ENCODE results near the gene MYO1D.
"Not testable (repeated sequence)": the region's sequence is repeated elsewhere in the genome, so short reads cannot be mapped to it uniquely, and the experiment has no call there.

The MYO1D gene

DNA sequence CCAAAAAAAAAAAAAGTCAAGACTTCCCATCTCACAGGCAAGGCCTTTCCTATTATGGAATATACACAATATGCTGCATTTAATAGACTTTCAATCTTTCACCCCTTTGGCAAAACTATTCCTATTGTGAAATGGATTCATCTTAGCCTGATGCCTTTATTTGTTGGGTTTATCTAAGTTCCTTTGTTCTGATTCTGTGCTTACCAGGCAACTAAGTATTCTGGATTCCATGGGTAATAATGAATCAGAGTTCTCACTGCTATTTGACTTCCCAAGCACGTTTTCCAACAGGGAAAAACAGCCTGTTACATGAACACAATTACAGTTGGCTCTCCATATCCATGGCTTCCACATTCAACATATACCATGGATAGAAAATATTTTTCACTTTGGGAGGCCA, 135.5 kb downstream of the MYO1D start:
- no peak for ATAC-seq
- TF ChIP-seq RARB (CRISPR knock-in tag; IDR thresholded peaks at IDR 0.05) (no peak), TOX (CRISPR knock-in tag; IDR thresholded peaks at IDR 0.05; ENCODE audit: borderline replicate concordance) (no peak), ZFP3 (CRISPR knock-in tag; IDR thresholded peaks at IDR 0.05) (no peak), ZFP30 (CRISPR knock-in tag; IDR thresholded peaks at IDR 0.05) (no peak), GLIS3 (CRISPR knock-in tag; IDR thresholded peaks at IDR 0.05) (no peak), ZNF565 (CRISPR knock-in tag; conservative IDR thresholded peaks at IDR 0.05; ENCODE audit: low read depth) (no peak), ZNF8 (CRISPR knock-in tag; IDR thresholded peaks at IDR 0.05) (no peak), PPARA (CRISPR knock-in tag; IDR thresholded peaks at IDR 0.05; ENCODE audit: borderline replicate concordance) (no peak), TCF4 (CRISPR knock-in tag; IDR thresholded peaks at IDR 0.05; ENCODE audit: borderline replicate concordance) (no peak), BACH2 (CRISPR knock-in tag; IDR thresholded peaks at IDR 0.05; ENCODE audit: borderline replicate concordance) (no peak), SNAI2 (CRISPR knock-in tag; IDR thresholded peaks at IDR 0.05) (no peak), ESRRG (CRISPR knock-in tag; IDR thresholded peaks at IDR 0.05) (no peak), ARNTL (CRISPR knock-in tag; IDR thresholded peaks at IDR 0.05; ENCODE audit: borderline replicate concordance, low read depth) (no peak), ZC3H10 (CRISPR knock-in tag; IDR thresholded peaks at IDR 0.05) (no peak), CSDC2 (CRISPR knock-in tag; IDR thresholded peaks at IDR 0.05) (no peak), OSR1 (CRISPR knock-in tag; IDR thresholded peaks at IDR 0.05) (no peak)
- TF ChIP-seq, protein P1, sequence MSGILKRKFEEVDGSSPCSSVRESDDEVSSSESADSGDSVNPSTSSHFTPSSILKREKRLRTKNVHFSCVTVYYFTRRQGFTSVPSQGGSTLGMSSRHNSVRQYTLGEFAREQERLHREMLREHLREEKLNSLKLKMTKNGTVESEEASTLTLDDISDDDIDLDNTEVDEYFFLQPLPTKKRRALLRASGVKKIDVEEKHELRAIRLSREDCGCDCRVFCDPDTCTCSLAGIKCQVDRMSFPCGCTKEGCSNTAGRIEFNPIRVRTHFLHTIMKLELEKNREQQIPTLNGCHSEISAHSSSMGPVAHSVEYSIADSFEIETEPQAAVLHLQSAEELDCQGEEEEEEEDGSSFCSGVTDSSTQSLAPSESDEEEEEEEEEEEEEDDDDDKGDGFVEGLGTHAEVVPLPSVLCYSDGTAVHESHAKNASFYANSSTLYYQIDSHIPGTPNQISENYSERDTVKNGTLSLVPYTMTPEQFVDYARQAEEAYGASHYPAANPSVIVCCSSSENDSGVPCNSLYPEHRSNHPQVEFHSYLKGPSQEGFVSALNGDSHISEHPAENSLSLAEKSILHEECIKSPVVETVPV (CRISPR knock-in tag; IDR thresholded peaks at IDR 0.05) = no peak
- TF ChIP-seq, protein P2, sequence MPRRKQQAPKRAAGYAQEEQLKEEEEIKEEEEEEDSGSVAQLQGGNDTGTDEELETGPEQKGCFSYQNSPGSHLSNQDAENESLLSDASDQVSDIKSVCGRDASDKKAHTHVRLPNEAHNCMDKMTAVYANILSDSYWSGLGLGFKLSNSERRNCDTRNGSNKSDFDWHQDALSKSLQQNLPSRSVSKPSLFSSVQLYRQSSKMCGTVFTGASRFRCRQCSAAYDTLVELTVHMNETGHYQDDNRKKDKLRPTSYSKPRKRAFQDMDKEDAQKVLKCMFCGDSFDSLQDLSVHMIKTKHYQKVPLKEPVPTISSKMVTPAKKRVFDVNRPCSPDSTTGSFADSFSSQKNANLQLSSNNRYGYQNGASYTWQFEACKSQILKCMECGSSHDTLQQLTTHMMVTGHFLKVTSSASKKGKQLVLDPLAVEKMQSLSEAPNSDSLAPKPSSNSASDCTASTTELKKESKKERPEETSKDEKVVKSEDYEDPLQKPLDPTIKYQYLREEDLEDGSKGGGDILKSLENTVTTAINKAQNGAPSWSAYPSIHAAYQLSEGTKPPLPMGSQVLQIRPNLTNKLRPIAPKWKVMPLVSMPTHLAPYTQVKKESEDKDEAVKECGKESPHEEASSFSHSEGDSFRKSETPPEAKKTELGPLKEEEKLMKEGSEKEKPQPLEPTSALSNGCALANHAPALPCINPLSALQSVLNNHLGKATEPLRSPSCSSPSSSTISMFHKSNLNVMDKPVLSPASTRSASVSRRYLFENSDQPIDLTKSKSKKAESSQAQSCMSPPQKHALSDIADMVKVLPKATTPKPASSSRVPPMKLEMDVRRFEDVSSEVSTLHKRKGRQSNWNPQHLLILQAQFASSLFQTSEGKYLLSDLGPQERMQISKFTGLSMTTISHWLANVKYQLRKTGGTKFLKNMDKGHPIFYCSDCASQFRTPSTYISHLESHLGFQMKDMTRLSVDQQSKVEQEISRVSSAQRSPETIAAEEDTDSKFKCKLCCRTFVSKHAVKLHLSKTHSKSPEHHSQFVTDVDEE (CRISPR knock-in tag; IDR thresholded peaks at IDR 0.05) = no peak

DNA sequence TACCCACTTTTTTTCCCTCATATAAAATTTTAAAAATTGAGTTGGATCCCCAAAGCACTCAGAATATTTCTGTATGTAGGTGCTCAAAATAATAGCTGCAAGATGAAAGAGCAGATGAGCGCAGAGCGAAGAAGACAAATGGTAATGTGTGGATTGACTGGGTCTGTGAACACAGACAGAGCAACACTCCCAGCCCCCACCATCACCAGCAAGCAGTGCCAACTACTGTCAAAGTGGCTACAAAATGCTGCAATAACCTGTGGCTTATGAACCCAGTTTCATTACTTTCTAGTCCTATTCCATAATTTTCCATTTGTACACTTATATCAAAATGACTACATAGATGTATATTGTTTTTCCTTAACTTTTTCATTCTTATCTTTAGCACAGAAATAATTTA, 137.2 kb downstream of the MYO1D start:
- TF ChIP-seq TCF4 (CRISPR knock-in tag; IDR thresholded peaks at IDR 0.05; ENCODE audit: borderline replicate concordance) (no peak), ZNF565 (CRISPR knock-in tag; conservative IDR thresholded peaks at IDR 0.05; ENCODE audit: low read depth) (no peak)
- ATAC-seq = no peak

- ATAC-seq = not testable (repeated sequence)
Observed at GRCh38 chr17:32739151-32739550, 137.8 kb downstream of the MYO1D start.

DNA sequence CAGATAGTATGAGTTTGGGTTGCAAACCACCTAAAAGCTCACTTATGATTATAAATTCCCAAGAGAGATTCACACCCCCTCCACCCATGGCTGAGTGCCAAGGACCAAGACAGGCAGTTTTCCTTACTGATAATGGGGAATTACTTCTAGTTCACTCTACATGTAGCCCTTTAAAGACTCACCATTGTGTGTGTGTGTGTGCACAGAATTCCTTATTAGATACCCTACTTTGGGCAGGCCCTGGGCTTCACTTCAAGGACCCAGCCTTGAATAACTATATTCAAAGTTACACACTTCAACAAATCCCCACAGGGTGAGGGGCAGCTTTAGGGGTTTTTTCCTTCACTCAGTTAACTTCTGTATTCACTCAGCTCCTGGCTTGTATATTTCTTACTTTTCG, 143.5 kb downstream of the MYO1D start:
- no peak for ATAC-seq
- TF ChIP-seq BACH2 (CRISPR knock-in tag; IDR thresholded peaks at IDR 0.05; ENCODE audit: borderline replicate concordance) (no peak), ESRRG (CRISPR knock-in tag; IDR thresholded peaks at IDR 0.05) (no peak), ZNF70 (CRISPR knock-in tag; IDR thresholded peaks at IDR 0.05) (no peak), ZNF8 (CRISPR knock-in tag; IDR thresholded peaks at IDR 0.05) (no peak), ZFP3 (CRISPR knock-in tag; IDR thresholded peaks at IDR 0.05) (no peak), ISL1 (CRISPR knock-in tag; IDR thresholded peaks at IDR 0.05) (no peak), ZC3H10 (CRISPR knock-in tag; IDR thresholded peaks at IDR 0.05) (no peak), OSR1 (CRISPR knock-in tag; IDR thresholded peaks at IDR 0.05) (no peak), ZFP30 (CRISPR knock-in tag; IDR thresholded peaks at IDR 0.05) (no peak), GLIS3 (CRISPR knock-in tag; IDR thresholded peaks at IDR 0.05) (no peak), ARNTL (CRISPR knock-in tag; IDR thresholded peaks at IDR 0.05; ENCODE audit: borderline replicate concordance, low read depth) (no peak), RARB (CRISPR knock-in tag; IDR thresholded peaks at IDR 0.05) (no peak), CSDC2 (CRISPR knock-in tag; IDR thresholded peaks at IDR 0.05) (no peak), TOX (CRISPR knock-in tag; IDR thresholded peaks at IDR 0.05; ENCODE audit: borderline replicate concordance) (no peak)
- TF ChIP-seq, protein P2 (CRISPR knock-in tag; IDR thresholded peaks at IDR 0.05) = no peak
- TF ChIP-seq, protein P3, sequence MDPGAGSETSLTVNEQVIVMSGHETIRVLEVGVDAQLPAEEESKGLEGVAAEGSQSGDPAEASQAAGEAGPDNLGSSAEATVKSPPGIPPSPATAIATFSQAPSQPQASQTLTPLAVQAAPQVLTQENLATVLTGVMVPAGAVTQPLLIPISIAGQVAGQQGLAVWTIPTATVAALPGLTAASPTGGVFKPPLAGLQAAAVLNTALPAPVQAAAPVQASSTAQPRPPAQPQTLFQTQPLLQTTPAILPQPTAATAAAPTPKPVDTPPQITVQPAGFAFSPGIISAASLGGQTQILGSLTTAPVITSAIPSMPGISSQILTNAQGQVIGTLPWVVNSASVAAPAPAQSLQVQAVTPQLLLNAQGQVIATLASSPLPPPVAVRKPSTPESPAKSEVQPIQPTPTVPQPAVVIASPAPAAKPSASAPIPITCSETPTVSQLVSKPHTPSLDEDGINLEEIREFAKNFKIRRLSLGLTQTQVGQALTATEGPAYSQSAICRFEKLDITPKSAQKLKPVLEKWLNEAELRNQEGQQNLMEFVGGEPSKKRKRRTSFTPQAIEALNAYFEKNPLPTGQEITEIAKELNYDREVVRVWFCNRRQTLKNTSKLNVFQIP (CRISPR knock-in tag; IDR thresholded peaks at IDR 0.05; ENCODE audit: borderline replicate concordance, low read depth) = no peak
- TF ChIP-seq, protein P1 (CRISPR knock-in tag; IDR thresholded peaks at IDR 0.05) = no peak
- TF ChIP-seq, protein P4, sequence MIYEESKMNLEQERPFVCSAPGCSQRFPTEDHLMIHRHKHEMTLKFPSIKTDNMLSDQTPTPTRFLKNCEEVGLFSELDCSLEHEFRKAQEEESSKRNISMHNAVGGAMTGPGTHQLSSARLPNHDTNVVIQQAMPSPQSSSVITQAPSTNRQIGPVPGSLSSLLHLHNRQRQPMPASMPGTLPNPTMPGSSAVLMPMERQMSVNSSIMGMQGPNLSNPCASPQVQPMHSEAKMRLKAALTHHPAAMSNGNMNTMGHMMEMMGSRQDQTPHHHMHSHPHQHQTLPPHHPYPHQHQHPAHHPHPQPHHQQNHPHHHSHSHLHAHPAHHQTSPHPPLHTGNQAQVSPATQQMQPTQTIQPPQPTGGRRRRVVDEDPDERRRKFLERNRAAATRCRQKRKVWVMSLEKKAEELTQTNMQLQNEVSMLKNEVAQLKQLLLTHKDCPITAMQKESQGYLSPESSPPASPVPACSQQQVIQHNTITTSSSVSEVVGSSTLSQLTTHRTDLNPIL (CRISPR knock-in tag; IDR thresholded peaks at IDR 0.05; ENCODE audit: low read depth) = no peak
